Cardiac muscle cell (in vitro differentiated cells and primary cell): ENCODE data around the gene PACS1. TPM values are rescaled to one million over a fixed set of nuclear protein-coding genes. Genes with fewer than 3 reads are reported as not detected.

Experiments used
- DNase-seq, 2 donors: peaks; one replicate each; pipeline versions ENCODE4 v3.0.0 to v3.0.0-alpha.2; 2010 to 2017; ENCODE audit warnings: low read depth in 1 of 2, low spot score in 1 of 2
- H3K27ac ChIP-seq: fragments of 200-600 bp; sonication (generic); 2 replicates; pipeline ENCODE4 v1.5.1; 2016
- H3K27me3 ChIP-seq: fragments of 200-600 bp; sonication (generic); 2 replicates; pipeline ENCODE4 v1.6.0; 2016; ENCODE audit warnings: control low read depth
- H3K36me3 ChIP-seq: fragments of 200-600 bp; sonication (generic); 2 replicates; pipeline ENCODE4 v1.5.1; 2016; ENCODE audit warnings: control low read depth
- H3K4me1 ChIP-seq: fragments of 200-600 bp; sonication (generic); 2 replicates; pipeline ENCODE4 v1.8.1; 2017; ENCODE audit warnings: low read depth, mild to moderate bottlenecking, mixed run types
- H3K4me3 ChIP-seq: fragments of 200-600 bp; sonication (generic); 2 replicates; pipeline ENCODE4 v1.5.1; 2016; ENCODE audit warnings: mild to moderate bottlenecking
- H3K9me3 ChIP-seq: fragments of 200-600 bp; sonication (generic); 2 replicates; pipeline ENCODE4 v1.5.1; 2017; ENCODE audit warnings: low read depth, mild to moderate bottlenecking, control low read depth
- CTCF ChIP-seq: IDR thresholded peaks from 2 replicates; pipeline ENCODE4 v1.5.1; 2012; ENCODE audit warnings: low read depth, mild to moderate bottlenecking, low read length
- polyA plus RNA-seq: library from polyadenylated mRNA; unstranded; fragments of >200 nt; fragmentation: Nextera tagmentation; extraction: Ambion mirVana; gene quantifications from 2 replicates; pipeline ENCODE4 v1.2.1, GENCODE V29; 2016
- total RNA-seq: library from RNA; depleted of rRNA; stranded (reverse); fragments of >200 nt; gene quantifications from 2 replicates; pipeline ENCODE4 v1.2.3, GENCODE V29; 2016

PACS1 gene
- total and polyA plus RNA-seq, 2 experiments from 2014 or later: 61.6 to 62.1 TPM

- DNase-seq: no peak
- peaks cover 8% of the 10 kb centered on the region for H3K4me1 ChIP-seq
- peak overlapping the region; percentile 16 for H3K27ac ChIP-seq
- no peaks in the 10 kb centered on the region for H3K27me3 ChIP-seq
- H3K4me3 ChIP-seq: no peak overlapping the region
- H3K9me3 ChIP-seq: no peaks in the 10 kb centered on the region
- no peaks in the 10 kb centered on the region for H3K36me3 ChIP-seq
- TF ChIP-seq CTCF: no peak
Measured at GRCh38 chr11:66143996-66144678, 74.1 kb downstream of the PACS1 start.

GRCh38 chr11:66146074-66146473 lies 76.0 kb downstream of the PACS1 start:
- Histone ChIP-seq H3K4me3 (no peak overlapping the region), H3K27ac (no peak overlapping the region), H3K27me3 (no peaks in the 10 kb centered on the region), H3K9me3 (no peaks in the 10 kb centered on the region), H3K4me1 (peaks cover 19% of the 10 kb centered on the region), H3K36me3 (no peaks in the 10 kb centered on the region)
- no peak for TF ChIP-seq CTCF
- no peak for DNase-seq

GRCh38 chr11:66146940-66147339 lies 76.9 kb downstream of the PACS1 start:
- Histone ChIP-seq H3K9me3 (no peaks in the 10 kb centered on the region), H3K36me3 (no peaks in the 10 kb centered on the region), H3K4me1 (peaks cover 27% of the 10 kb centered on the region), H3K27ac (no peak overlapping the region), H3K4me3 (no peak overlapping the region), H3K27me3 (no peaks in the 10 kb centered on the region)
- no peak for DNase-seq
- TF ChIP-seq CTCF: no peak

GRCh38 chr11:66150140-66150539 lies 80.1 kb downstream of the PACS1 start:
- Histone ChIP-seq H3K9me3 (no peaks in the 10 kb centered on the region), H3K27me3 (no peaks in the 10 kb centered on the region), H3K36me3 (no peaks in the 10 kb centered on the region), H3K27ac (peak overlapping the region; percentile 78), H3K4me3 (no peak overlapping the region), H3K4me1 (peaks cover 18% of the 10 kb centered on the region)
- DNase-seq: peak in 1 of 2 donors; percentile 26
- TF ChIP-seq CTCF: no peak

- TF ChIP-seq CTCF: no peak
- Histone ChIP-seq H3K27ac (peak overlapping the region; percentile 78), H3K4me1 (peaks cover 18% of the 10 kb centered on the region), H3K27me3 (no peaks in the 10 kb centered on the region), H3K9me3 (no peaks in the 10 kb centered on the region), H3K36me3 (no peaks in the 10 kb centered on the region), H3K4me3 (no peak overlapping the region)
- DNase-seq: no peak
Measured at GRCh38 chr11:66150725-66151124, 80.7 kb downstream of the PACS1 start.
